Fibroblast of skin of left quadriceps (primary cell): Measurements from ENCODE around the gene PLCB1.

Source experiments
- DNase-seq, 2 experiments: peaks; one replicate each; pipeline ENCODE4 v3.0.0-alpha.2; 2013; ENCODE audit warnings: low read depth in 2 of 2

PLCB1 gene

GRCh38 chr20:8877294-8877693 lies 745.2 kb downstream of the PLCB1 start:
- no peak for DNase-seq

DNA sequence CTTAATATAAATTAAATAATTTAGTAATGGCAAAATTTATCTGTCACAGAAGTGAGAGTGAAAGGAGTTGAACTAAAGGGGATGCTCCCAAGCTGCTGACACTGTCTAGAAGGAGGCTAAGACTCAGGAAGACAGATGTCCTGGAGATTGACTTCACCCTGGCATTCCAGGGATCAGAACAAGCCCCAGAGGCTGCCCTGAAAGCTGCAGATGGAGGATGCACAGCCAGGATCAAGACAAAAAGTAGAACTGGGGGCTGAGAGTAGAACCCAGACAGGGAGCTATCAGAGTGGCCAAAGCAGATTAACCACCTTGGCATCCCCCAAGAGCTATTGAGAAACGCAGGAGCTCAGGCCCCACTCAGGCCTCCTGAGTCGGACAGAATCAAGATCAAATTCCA lies 747.6 kb downstream of the PLCB1 start:
- DNase-seq = no peak

- no peak for DNase-seq
These were observed 748.2 kb downstream of the PLCB1 start for GRCh38 chr20:8880085-8880853.

GRCh38 chr20:8891039-8891438 lies 759.0 kb downstream of the PLCB1 start:
- no peak for DNase-seq

DNA sequence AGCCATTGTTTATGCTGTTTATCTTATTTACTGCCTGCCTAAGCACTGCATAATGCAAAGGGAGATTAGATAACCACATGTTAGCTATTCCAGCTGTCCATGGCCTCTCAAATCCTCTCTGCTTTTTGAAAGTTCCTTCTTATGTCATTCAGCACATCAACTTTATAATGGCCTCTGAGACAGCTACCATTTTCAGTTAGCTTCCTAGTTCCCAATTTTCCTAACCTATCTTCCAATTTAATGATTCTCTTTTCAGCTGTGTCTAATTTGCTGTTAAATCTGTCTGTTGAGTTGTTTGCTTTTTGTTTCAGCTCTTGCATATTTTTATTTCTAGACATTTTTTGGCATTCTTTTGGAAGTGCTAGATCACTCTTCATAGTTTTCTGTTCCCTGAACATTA lies 763.4 kb downstream of the PLCB1 start:
- DNase-seq = no peak

DNA sequence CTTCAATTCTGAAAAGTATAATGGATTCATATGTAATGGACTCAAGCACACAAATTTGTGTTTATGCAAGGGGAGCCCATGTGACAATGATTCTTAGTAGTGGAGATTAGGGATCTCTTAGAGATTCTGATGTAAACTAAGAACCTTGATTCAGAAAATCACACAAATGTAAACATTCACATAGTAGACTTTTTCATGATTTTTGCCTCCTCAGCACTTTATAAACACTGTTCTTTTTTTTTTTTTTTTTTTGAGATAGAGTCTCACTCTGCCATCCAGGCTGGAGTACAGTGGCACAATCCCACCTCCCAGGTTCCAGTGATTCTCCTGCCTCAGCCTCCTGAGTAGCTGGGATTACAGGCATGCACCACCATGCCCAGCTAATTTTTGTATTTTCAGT lies 766.8 kb downstream of the PLCB1 start:
- DNase-seq = no peak

- no peak for DNase-seq
These were observed 769.4 kb downstream of the PLCB1 start for GRCh38 chr20:8901237-8902025.

GRCh38 chr20:8903655-8904605 lies 771.9 kb downstream of the PLCB1 start:
- no peak for DNase-seq

DNA sequence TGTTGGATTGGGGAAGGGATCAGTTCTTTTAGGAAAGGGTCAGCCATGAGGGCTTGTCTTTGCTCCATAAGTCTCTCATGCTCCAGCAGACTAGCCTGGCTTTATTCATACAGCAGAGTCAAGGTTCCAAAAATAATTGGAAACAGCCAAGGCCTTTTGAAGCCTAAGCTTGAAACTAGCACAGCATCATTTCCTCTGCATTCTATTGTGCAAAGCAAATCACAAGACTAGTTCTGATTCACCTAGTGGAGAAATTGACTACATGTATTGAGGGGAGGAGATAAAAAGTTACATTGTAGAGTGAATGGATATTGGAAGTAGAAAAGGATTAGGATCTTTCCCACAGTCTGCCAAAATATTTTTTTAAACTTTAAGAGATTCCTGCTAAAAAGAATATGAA lies 777.5 kb downstream of the PLCB1 start:
- DNase-seq = no peak

DNA sequence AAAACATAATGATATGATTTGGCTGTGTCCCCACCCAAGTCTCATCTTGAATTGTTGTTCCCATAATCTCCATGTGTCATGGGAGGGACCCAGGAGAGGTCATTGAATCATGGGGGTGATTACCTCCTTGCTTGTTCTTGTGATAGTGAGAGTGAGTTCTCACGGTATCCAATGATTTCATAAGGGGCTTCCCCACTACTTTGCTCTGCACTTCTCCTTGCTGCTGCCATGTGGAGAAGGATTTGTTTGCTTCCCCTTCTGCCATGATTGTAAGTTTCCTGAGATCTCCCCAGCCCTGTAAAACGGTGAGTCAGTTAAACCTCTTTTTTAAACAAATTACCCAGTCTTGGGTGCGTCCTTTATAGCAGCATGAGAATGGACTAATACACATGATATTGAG lies 780.0 kb downstream of the PLCB1 start:
- no peak for DNase-seq

DNA sequence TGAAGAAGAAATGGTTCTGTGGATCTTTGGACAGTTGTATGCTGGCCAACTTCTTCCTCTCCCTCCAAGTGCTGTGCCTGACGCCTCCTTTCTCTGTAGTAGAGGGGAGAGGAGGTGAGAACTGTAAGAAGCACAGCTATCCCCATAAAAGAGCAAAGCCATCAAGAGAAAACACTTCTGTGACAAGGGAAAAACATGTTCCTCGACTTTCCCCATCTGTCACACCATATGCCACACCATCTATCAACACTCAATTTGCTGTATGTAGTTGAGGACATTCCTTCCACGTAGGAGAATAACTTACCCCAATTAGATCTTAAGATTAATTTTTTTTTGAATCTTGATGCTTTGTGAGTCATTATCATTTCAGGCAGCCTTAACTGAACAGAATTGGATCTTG lies 780.7 kb downstream of the PLCB1 start:
- no peak for DNase-seq

- DNase-seq = no peak
These were observed 781.4 kb downstream of the PLCB1 start for GRCh38 chr20:8913456-8913855.

- DNase-seq = no peak
These were observed 782.4 kb downstream of the PLCB1 start for GRCh38 chr20:8914421-8914820.

- DNase-seq = no peak
These were observed 785.0 kb downstream of the PLCB1 start for GRCh38 chr20:8917084-8917483.

DNA sequence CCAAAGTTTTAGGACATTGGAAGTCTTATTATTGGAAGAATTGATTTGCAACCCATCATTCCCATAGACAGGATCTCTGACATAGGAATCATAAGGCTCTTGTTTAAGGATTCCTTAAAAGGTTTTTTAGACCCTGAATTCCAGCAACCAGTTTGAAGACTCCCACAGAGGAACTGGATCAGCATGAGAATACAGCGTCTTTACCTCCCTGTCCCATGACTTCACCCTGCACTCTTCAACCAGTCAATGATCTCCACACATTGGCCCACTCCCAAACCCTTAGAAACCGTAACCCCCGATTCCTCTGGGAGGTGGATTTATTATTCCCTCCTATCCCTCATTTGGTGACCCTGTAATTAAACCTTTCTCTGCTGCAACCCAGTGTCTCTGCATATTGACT lies 786.1 kb downstream of the PLCB1 start:
- DNase-seq = no peak

DNA sequence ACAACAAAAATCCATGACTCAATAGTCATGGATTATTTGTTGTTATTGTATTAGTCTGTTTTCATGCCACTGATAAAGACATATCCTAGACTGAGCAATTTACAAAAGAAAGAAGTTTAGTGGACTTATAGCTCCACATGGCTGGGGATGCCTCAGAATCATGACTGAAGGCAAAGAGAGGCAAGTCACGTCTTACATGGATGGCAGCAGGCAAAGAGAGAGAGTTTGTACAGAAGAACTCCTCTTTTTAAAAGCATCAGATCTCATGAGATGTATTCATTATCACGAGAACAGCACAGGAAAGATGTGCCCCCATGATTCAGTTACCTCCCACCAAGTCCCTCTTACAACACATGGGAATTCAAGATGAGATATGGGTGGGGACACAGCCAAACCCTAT lies 792.5 kb downstream of the PLCB1 start:
- no peak for DNase-seq

DNA sequence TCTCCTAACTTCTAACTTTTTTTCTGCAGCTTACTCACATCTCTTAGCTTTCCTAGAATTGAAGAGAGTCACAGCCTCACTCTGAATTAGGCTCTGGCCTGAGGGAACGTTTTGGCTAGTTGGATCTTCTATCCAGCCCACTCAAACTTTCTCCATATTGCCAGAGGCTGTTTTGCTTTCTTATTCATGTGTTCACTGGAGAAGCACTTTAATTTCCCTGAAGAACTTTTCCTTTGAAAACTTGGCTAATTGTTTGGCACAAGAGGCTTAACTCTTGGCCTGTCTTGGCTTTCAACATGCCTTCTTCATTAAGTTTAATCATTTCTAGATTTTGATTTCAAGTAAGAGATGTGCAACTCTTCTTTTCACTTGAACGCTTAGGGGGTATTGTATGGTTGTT lies 798.7 kb downstream of the PLCB1 start:
- DNase-seq = no peak

DNA sequence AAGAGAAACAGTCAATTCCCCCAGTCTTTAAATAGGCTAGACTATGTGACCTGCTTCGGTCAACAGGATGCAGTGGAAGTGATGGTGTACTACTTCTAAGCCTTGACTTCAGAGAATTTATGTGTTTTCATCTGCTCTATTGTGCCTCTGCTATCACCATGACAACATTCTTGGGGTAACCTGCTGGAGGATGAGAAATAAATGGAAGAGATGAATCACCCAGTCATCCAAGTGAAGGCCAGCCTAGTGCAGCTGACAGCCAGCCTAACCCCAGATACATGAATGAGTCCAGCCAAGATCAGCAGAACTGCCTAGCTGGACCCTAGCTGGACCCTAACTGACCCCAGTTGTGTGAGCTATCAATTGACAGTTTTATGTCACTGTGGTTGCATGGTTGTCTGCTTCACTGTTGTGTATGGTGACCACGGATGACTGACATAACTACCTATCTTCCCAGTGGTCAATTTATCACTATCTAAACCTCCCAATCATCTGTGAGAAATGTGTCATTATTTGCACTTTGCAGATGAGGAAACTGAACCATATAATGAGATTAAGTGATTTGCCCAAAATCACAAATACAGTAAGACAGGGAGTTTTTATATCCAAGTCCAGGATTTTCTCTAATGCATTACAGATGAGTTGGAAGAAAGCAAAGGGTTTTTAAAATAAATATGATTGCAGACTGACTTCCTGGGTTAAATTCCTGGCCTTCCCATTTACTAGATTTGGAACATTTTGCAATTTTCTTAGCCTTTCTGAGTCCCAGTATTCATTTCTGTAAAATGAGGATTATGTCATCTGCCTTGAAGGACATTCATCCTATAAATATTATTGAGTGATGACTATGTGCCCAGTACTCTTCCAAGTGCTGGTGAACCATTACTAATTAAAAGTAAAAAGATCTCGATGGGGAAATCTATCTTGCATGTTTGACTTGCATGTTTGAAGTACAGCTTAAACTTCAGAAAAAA lies 800.4 kb downstream of the PLCB1 start:
- DNase-seq = peak; percentile 44 to 50

GRCh38 chr20:8933381-8933807 lies 801.3 kb downstream of the PLCB1 start:
- DNase-seq = peak in 1 of 2 experiments; percentile 10

DNA sequence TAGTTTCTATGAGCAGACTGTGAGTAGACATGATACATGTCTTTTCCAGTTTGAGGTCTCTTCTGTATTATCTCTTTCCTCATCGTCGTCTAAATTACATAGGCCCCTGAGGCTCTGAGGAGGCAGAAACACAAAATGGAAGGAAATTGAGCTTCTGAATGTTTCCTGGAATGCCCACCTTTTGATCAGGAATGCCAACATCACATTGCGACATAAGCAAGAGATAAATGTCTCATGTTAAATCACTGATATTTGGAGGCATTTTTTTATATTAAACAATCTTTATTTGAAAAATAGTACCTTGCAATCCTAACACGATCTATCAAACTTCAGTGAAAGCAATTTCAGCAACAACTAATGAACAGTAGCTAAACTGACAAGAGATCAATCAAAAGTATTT lies 802.3 kb downstream of the PLCB1 start:
- no peak for DNase-seq
